Caco-2 (cell line): ENCODE data around the gene PDE11A. TPM values are rescaled to one million over a fixed set of nuclear protein-coding genes. Genes with fewer than 3 reads are reported as not detected.

ENCODE experiments used
- BruUV-seq: library from RNA; stranded (reverse); fragments of 400-500 nt; replicated peaks from 2 replicates; lab custom pipeline; 2021; lab: Mats Ljungman, UMichigan
- CTCF ChIA-PET: fragments of 300-600 bp; sonication (Branson Sonifier 250); formaldehyde crosslinking; loops from one replicate; lab custom pipeline; 2022; ENCODE audit warnings: antibody characterized with exemption; lab: Charles Lee
- POLR2A ChIA-PET: fragments of 300-600 bp; sonication (Branson Sonifier 250); formaldehyde crosslinking; loops from one replicate; lab custom pipeline; 2022; ENCODE audit warnings: antibody characterized with exemption; lab: Charles Lee
- DNase-seq, 2 experiments: peaks; one replicate each; pipeline versions ENCODE4 v3.0.0 to v3.0.0-alpha.2; 2020 to 2022
- H3K27me3 ChIP-seq: replicated peaks from 2 replicates; pipeline ENCODE4 v1.6.0; 2011; ENCODE audit warnings: low read length; ENCODE audit not compliant: control insufficient read depth, insufficient read depth
- H3K36me3 ChIP-seq: 2 replicates; pipeline ENCODE4 v1.5.1; 2011; ENCODE audit warnings: low read length; ENCODE audit not compliant: control insufficient read depth, insufficient read depth
- H3K4me1 ChIP-seq: fragments of 250-450 bp; sonication (Bioruptor Pico); 2 replicates; pipeline ENCODE4 v1.5.1; 2020; ENCODE audit warnings: mild to moderate bottlenecking
- H3K4me3 ChIP-seq: 2 replicates; pipeline ENCODE4 v1.5.1; 2011; ENCODE audit warnings: low read depth, mild to moderate bottlenecking, control low read depth, low read length
- H3K9me3 ChIP-seq: fragments of 250-450 bp; sonication (Bioruptor Pico); 2 replicates; pipeline ENCODE4 v1.5.1; 2020; ENCODE audit warnings: mild to moderate bottlenecking, moderate library complexity
- H3K27ac Mint-ChIP-seq: one replicate; pipeline ENCODE4 v1.8.0; 2022; ENCODE audit warnings: mixed read lengths; ENCODE audit not compliant: unreplicated experiment
- H3K27me3 Mint-ChIP-seq: one replicate; pipeline ENCODE4 v1.8.0; 2022; ENCODE audit warnings: mixed read lengths; ENCODE audit not compliant: insufficient read depth, unreplicated experiment
- H3K36me3 Mint-ChIP-seq: one replicate; pipeline ENCODE4 v1.8.0; 2022; ENCODE audit warnings: mild to moderate bottlenecking, mixed read lengths; ENCODE audit not compliant: insufficient read depth, unreplicated experiment
- H3K4me1 Mint-ChIP-seq: one replicate; pipeline ENCODE4 v1.8.0; 2022; ENCODE audit warnings: low read depth, mixed read lengths; ENCODE audit not compliant: unreplicated experiment
- H3K4me3 Mint-ChIP-seq: one replicate; pipeline ENCODE4 v1.8.0; 2022; ENCODE audit warnings: mild to moderate bottlenecking, moderate library complexity, mixed read lengths; ENCODE audit not compliant: unreplicated experiment
- H3K9me3 Mint-ChIP-seq: one replicate; pipeline ENCODE4 v1.8.0; 2022; ENCODE audit warnings: mixed read lengths; ENCODE audit not compliant: unreplicated experiment
- intact Hi-C: fragments of 100-400 bp; cut with micrococcal nuclease; formaldehyde crosslinking; loops from one replicate; pipeline ENCODE4 v1.10.0; 2022; ENCODE audit not compliant: unreplicated experiment
- total RNA-seq: library from RNA; stranded (reverse); gene quantifications from 2 replicates; pipeline ENCODE4 v1.2.3, GENCODE V29; 2022
- TF ChIP-seq, protein P1 (sequence below), 2 experiments: fragments of 200-600 bp in 1 of 2; IDR thresholded peaks; 1 replicate in 1 of 2; 2 replicates in 1 of 2; pipeline versions ENCODE4 v1.5.1 to v1.8.0; 2011 to 2022; ENCODE audit warnings: antibody characterized with exemption in 1 of 2, control low read depth in 1 of 2, inconsistent platforms in 1 of 2, low read depth in 1 of 2, low read length in 1 of 2, mild to moderate bottlenecking in 1 of 2, moderate library complexity in 1 of 2; ENCODE audit not compliant: insufficient read depth in 1 of 2, severe bottlenecking in 1 of 2, unreplicated experiment in 1 of 2

The PDE11A gene
- total RNA-seq, 1 experiment from 2014 or later = 0.25 TPM

DNA sequence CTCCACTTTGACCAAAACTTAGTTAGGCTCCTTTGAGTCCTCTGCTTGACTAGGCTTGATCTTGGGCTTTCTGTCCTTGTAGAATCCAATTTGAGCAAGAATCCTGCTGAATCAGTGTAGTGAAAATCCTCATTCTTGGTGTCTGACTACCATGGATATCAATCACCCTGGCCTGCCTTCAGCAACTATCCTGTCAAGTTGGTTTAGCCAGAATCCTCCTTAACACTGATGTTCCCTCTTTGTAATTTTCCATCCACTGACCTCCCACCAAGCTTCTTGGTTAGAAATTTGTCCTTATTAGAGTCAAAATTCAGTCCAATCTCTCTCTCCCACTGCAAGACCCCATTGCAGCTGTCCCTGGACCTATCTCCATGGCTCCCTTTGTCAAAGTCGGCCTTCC lies 39.2 kb upstream of the PDE11A start:
- H3K27ac Mint-ChIP-seq = peak overlapping the region; percentile 80
- POLR2A ChIA-PET = interaction anchor here (1.4 kb wide), 1 partner anchor 339 kb away, joined by 4 read pairs; the partner anchor contains the start of genes PJVK and PRKRA
- H3K27me3 Mint-ChIP-seq = peaks cover 7% of the 10 kb centered on the region
- H3K9me3 Mint-ChIP-seq = no peaks in the 10 kb centered on the region
- TF ChIP-seq, protein P1, sequence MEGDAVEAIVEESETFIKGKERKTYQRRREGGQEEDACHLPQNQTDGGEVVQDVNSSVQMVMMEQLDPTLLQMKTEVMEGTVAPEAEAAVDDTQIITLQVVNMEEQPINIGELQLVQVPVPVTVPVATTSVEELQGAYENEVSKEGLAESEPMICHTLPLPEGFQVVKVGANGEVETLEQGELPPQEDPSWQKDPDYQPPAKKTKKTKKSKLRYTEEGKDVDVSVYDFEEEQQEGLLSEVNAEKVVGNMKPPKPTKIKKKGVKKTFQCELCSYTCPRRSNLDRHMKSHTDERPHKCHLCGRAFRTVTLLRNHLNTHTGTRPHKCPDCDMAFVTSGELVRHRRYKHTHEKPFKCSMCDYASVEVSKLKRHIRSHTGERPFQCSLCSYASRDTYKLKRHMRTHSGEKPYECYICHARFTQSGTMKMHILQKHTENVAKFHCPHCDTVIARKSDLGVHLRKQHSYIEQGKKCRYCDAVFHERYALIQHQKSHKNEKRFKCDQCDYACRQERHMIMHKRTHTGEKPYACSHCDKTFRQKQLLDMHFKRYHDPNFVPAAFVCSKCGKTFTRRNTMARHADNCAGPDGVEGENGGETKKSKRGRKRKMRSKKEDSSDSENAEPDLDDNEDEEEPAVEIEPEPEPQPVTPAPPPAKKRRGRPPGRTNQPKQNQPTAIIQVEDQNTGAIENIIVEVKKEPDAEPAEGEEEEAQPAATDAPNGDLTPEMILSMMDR (IDR thresholded peaks at IDR 0.05; ENCODE audit: insufficient read depth in 1 of 2, low read depth in 1 of 2, low read length in 1 of 2, severe bottlenecking in 1 of 2, unreplicated experiment in 1 of 2) = no peak
- H3K36me3 Mint-ChIP-seq = peaks cover 7% of the 10 kb centered on the region
- Histone ChIP-seq H3K36me3 (no peaks in the 10 kb centered on the region), H3K9me3 (no peaks in the 10 kb centered on the region), H3K4me3 (no peak overlapping the region), H3K4me1 (0 out of 2 replicates have a peak, but pooled peaks cover 6% of the 10 kb centered on the region), H3K27me3 (no peaks in the 10 kb centered on the region)
- peaks cover 6% of the 10 kb centered on the region for H3K4me1 Mint-ChIP-seq
- intact Hi-C loops = loop anchor here (1.0 to 10.0 kb wide), 6 partner anchors 81 to 369 kb away; partner anchors contain the start of genes OSBPL6 and PLEKHA3
- CTCF ChIA-PET = interaction anchor here (0.6 to 1.7 kb wide), 5 partner anchors 22 to 308 kb away, joined by 3 to 10 read pairs (median 4); no protein-coding TSS in a partner anchor
- BruUV-seq = no TSS peak
- no peak for DNase-seq
- peak overlapping the region; percentile 94 for H3K4me3 Mint-ChIP-seq

DNA sequence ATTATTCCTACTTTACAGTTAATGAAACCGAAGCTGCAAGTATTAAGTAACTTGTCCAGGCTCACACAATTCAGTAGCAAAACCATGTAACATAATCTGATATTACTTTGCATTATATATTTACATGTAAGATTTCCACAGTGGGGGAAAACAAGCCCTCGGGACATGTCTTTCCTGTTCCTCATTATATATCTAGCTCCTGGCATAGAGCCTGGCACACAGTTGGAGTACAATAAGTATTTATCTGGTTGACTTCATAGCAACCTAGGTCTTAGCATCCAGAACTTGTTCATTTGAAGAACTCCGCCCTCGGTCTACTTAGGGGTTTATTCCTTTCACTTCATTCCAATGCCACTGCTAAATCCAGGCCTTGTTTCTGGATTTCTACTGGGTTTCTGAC lies 38.1 kb upstream of the PDE11A start:
- TF ChIP-seq, protein P1 (IDR thresholded peaks at IDR 0.05; ENCODE audit: insufficient read depth in 1 of 2, low read depth in 1 of 2, low read length in 1 of 2, severe bottlenecking in 1 of 2, unreplicated experiment in 1 of 2) = no peak
- 0 out of 2 replicates have a peak, but pooled peaks cover 6% of the 10 kb centered on the region for H3K4me1 ChIP-seq
- H3K4me3 Mint-ChIP-seq = no peak overlapping the region
- no peak overlapping the region for H3K27ac Mint-ChIP-seq
- H3K9me3 Mint-ChIP-seq = no peaks in the 10 kb centered on the region
- peaks cover 6% of the 10 kb centered on the region for H3K4me1 Mint-ChIP-seq
- ChIA-PET CTCF (interaction anchor here (0.7 kb wide), 1 partner anchor 304 kb away, joined by 3 read pairs; no protein-coding TSS in a partner anchor), POLR2A (no interaction called here)
- H3K27me3 ChIP-seq = no peaks in the 10 kb centered on the region
- BruUV-seq = no TSS peak
- intact Hi-C loops = loop anchor here (1.0 to 10.0 kb wide), 4 partner anchors 38 to 184 kb away; partner anchors contain the start of genes OSBPL6 and PDE11A
- H3K27me3 Mint-ChIP-seq = peaks cover 7% of the 10 kb centered on the region
- no peak for DNase-seq
- H3K9me3 ChIP-seq = no peaks in the 10 kb centered on the region
- no peaks in the 10 kb centered on the region for H3K36me3 ChIP-seq
- H3K4me3 ChIP-seq = no peak overlapping the region
- H3K36me3 Mint-ChIP-seq = peaks cover 7% of the 10 kb centered on the region

DNA sequence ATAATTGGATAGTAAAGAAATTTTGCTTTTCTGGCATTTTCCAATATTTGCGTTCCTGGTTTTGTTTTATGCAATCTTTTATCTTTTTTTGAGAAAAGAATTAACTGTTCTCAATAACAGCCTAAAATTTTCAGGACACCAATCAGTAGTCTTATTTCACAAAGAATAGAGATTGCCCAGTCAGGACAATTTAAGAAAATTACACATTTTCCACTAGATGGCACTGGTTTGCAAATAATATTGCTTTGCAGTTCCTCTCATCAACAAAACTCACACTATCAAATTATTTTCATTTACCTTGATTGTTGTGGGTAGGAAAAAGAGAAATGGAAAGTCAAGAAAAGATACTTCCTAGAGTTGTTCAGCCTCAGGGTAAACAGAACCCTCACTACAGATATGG lies 37.2 kb upstream of the PDE11A start:
- peak in 1 of 2 experiments; percentile 20 for DNase-seq
- TF ChIP-seq, protein P1 (IDR thresholded peaks at IDR 0.05; ENCODE audit: insufficient read depth in 1 of 2, low read depth in 1 of 2, low read length in 1 of 2, severe bottlenecking in 1 of 2, unreplicated experiment in 1 of 2) = peak; percentile 44 to 61
- no TSS peak for BruUV-seq
- no peaks in the 10 kb centered on the region for H3K27me3 ChIP-seq
- ChIA-PET POLR2A (no interaction called here), CTCF (interaction anchor here (0.7 kb wide), 1 partner anchor 305 kb away, joined by 3 read pairs; no protein-coding TSS in a partner anchor)
- H3K36me3 ChIP-seq = no peaks in the 10 kb centered on the region
- intact Hi-C loops = loop anchor here (1.0 to 10.0 kb wide), 4 partner anchors 38 to 185 kb away; partner anchors contain the start of genes OSBPL6 and PDE11A
- Mint-ChIP-seq H3K4me3 (no peak overlapping the region), H3K36me3 (peaks cover 7% of the 10 kb centered on the region), H3K27me3 (peaks cover 7% of the 10 kb centered on the region), H3K27ac (no peak overlapping the region), H3K4me1 (peaks cover 6% of the 10 kb centered on the region), H3K9me3 (no peaks in the 10 kb centered on the region)
- no peak overlapping the region for H3K4me3 ChIP-seq
- H3K9me3 ChIP-seq = no peaks in the 10 kb centered on the region
- 0 out of 2 replicates have a peak, but pooled peaks cover 6% of the 10 kb centered on the region for H3K4me1 ChIP-seq
